Prostate gland (tissue), 2 donors: ENCODE measurements around the gene KLK15.

ENCODE experiments used
- POLR2A ChIP-seq: fragments of 450-650 bp; IDR thresholded peaks from one replicate; pipeline ENCODE4 v1.6.1; 2016; ENCODE audit warnings: antibody characterized with exemption, mild to moderate bottlenecking
- POLR2AphosphoS5 ChIP-seq: sonication (generic); formaldehyde crosslinking; IDR thresholded peaks from one replicate; pipeline ENCODE4 v1.6.1; 2017; ENCODE audit warnings: antibody characterized with exemption
- TF ChIP-seq, protein P1 (sequence below), 4 experiments: fragments of 200-600 bp in 2 of 4; fragments of 450-650 bp in 2 of 4; sonication (generic) in 2 of 4; IDR thresholded peaks; 1 replicate in 3 of 4; 2 replicates in 1 of 4; pipeline ENCODE4 v1.5.1; 2016 to 2019; ENCODE audit warnings: antibody characterized with exemption in 4 of 4, mild to moderate bottlenecking in 2 of 4, moderate library complexity in 2 of 4

- TF ChIP-seq, protein P1, sequence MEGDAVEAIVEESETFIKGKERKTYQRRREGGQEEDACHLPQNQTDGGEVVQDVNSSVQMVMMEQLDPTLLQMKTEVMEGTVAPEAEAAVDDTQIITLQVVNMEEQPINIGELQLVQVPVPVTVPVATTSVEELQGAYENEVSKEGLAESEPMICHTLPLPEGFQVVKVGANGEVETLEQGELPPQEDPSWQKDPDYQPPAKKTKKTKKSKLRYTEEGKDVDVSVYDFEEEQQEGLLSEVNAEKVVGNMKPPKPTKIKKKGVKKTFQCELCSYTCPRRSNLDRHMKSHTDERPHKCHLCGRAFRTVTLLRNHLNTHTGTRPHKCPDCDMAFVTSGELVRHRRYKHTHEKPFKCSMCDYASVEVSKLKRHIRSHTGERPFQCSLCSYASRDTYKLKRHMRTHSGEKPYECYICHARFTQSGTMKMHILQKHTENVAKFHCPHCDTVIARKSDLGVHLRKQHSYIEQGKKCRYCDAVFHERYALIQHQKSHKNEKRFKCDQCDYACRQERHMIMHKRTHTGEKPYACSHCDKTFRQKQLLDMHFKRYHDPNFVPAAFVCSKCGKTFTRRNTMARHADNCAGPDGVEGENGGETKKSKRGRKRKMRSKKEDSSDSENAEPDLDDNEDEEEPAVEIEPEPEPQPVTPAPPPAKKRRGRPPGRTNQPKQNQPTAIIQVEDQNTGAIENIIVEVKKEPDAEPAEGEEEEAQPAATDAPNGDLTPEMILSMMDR (IDR thresholded peaks at IDR 0.05), result no peak
- TF ChIP-seq POLR2A, result no peak
- TF ChIP-seq POLR2AphosphoS5, result no peak
These were observed 1.9 kb upstream of the KLK15 start for GRCh38 chr19:50835103-50835784.
